Muscle layer of colon (tissue), 2 donors: ENCODE measurements around the gene FOSL1.

Experiments used
- H3K27ac ChIP-seq: one replicate; pipeline ENCODE4 v1.7.0; 2013; ENCODE audit warnings: low read depth, mild to moderate bottlenecking, low read length, moderate library complexity
- H3K27me3 ChIP-seq, 2 donors: one replicate each; pipeline ENCODE4 v1.7.0; 2013; ENCODE audit warnings: low read length in 2 of 2, mild to moderate bottlenecking in 2 of 2; ENCODE audit not compliant: insufficient read depth in 2 of 2, control insufficient read depth in 1 of 2
- H3K36me3 ChIP-seq: one replicate; pipeline ENCODE4 v1.7.0; 2013; ENCODE audit warnings: mild to moderate bottlenecking, low read length; ENCODE audit not compliant: insufficient read depth
- H3K4me1 ChIP-seq: one replicate; pipeline ENCODE4 v1.7.0; 2013; ENCODE audit warnings: mild to moderate bottlenecking, low read length; ENCODE audit not compliant: insufficient read depth
- H3K4me3 ChIP-seq, 2 donors: one replicate each; pipeline ENCODE4 v1.7.0; 2013; ENCODE audit warnings: low read length in 2 of 2, low read depth in 1 of 2, mild to moderate bottlenecking in 1 of 2, moderate library complexity in 1 of 2
- H3K9ac ChIP-seq: one replicate; pipeline ENCODE4 v1.7.0; 2013; ENCODE audit warnings: low read length
- H3K9me3 ChIP-seq: one replicate; pipeline ENCODE4 v1.7.0; 2013; ENCODE audit warnings: mild to moderate bottlenecking, low read length
- donor health status: abdominal sarcoma.
- donor health status: Adenocarcinoma of cecum.

FOSL1 gene

DNA sequence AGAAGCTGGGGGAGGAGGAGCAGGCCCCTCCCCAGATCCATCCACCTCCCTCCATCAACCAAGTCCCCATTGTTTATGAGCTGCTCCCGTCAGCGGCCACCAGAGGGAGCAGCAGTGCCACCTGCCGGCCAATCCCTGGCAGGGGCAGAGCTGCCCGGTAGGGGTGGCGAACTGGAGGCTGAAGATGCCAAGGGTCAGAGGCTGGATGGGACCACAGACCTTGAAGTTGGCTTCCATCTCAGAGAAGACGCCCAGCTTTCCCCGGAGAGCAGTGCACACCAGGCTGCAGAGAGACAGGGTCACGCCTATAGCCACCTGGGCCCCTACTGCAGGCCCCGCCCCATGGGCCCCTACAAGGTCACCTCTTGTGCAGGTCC is 15.5 kb downstream of the FOSL1 start:
- Histone ChIP-seq H3K9ac (no peak overlapping the region), H3K9me3 (no peaks in the 10 kb centered on the region), H3K4me3 (no peak overlapping the region), H3K4me1 (peaks cover 36% of the 10 kb centered on the region), H3K36me3 (peaks cover 37% of the 10 kb centered on the region), H3K27me3 (no peaks in the 10 kb centered on the region), H3K27ac (no peak overlapping the region)

DNA sequence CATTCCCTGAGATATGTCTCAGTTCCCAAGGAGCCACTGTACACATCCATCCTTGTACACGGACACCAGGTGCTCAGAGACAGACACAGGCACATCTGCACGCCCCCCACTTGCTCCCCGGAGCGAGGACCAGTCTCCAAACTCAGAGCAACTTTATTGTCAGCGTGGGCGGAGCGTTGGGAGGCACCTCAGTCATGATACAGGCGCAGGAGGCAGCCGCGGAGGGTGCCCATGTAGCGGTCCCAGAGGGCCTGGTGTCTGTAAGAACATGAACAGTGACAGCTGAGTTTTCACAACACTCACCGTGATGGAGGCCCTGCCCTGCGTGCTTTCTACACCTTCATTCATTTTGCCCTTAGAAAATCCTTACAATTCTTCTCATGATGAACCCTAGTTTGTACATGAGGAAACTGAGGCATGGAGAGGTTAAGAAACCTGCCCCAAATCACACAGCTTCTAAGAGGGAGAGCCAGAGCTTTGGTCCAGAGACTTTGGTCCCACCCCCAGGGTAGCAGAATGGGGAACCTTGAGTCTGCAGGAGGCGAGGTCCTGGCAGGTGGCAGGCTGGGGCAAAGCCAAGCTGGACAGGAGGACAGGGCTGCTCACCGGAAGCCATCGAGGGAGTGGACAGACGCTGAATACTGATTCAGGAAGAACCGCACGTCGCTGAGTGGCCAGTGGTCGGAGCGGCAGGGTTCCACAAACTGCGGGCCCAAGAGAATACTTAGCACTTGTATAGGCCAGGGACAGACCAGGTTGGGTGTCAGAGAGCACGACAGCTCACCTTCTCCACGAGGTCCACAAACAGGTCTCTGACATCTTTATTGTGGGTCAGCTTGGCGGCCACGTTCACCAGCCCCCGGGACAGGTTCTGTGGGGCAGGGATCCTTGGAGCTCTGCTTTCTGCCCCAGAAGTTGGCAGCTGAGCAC is 16.1 kb downstream of the FOSL1 start:
- Histone ChIP-seq H3K36me3 (peaks cover 37% of the 10 kb centered on the region), H3K4me1 (peaks cover 29% of the 10 kb centered on the region), H3K27ac (no peak overlapping the region), H3K4me3 (no peak overlapping the region), H3K27me3 (no peaks in the 10 kb centered on the region), H3K9me3 (no peaks in the 10 kb centered on the region), H3K9ac (no peak overlapping the region)

DNA sequence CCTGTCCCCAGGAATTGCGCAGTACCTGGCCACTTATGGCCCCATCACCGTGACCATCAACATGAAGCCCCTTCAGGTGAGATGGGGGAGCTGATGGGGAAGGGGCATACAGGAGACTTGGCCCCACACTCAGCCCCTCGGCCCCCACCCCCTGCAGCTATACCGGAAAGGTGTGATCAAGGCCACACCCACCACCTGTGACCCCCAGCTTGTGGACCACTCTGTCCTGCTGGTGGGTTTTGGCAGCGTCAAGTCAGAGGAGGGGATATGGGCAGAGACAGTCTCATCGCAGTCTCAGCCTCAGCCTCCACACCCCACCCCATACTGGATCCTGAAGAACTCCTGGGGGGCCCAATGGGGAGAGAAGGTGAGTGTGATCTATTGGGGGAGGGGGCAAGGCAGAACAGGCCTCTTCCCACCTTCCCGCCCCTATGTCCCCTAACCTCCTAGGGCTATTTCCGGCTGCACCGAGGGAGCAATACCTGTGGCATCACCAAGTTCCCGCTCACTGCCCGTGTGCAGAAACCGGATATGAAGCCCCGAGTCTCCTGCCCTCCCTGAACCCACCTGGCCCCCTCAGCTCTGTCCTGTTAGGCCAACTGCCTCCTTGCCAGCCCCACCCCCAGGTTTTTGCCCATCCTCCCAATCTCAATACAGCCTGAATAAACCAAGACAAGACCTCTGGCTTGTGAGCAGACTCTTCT is 17.0 kb downstream of the FOSL1 start:
- peaks cover 24% of the 10 kb centered on the region for H3K4me1 ChIP-seq
- no peaks in the 10 kb centered on the region for H3K9me3 ChIP-seq
- no peak overlapping the region for H3K27ac ChIP-seq
- H3K27me3 ChIP-seq = no peaks in the 10 kb centered on the region
- H3K4me3 ChIP-seq = no peak overlapping the region
- peaks cover 37% of the 10 kb centered on the region for H3K36me3 ChIP-seq
- H3K9ac ChIP-seq = no peak overlapping the region

DNA sequence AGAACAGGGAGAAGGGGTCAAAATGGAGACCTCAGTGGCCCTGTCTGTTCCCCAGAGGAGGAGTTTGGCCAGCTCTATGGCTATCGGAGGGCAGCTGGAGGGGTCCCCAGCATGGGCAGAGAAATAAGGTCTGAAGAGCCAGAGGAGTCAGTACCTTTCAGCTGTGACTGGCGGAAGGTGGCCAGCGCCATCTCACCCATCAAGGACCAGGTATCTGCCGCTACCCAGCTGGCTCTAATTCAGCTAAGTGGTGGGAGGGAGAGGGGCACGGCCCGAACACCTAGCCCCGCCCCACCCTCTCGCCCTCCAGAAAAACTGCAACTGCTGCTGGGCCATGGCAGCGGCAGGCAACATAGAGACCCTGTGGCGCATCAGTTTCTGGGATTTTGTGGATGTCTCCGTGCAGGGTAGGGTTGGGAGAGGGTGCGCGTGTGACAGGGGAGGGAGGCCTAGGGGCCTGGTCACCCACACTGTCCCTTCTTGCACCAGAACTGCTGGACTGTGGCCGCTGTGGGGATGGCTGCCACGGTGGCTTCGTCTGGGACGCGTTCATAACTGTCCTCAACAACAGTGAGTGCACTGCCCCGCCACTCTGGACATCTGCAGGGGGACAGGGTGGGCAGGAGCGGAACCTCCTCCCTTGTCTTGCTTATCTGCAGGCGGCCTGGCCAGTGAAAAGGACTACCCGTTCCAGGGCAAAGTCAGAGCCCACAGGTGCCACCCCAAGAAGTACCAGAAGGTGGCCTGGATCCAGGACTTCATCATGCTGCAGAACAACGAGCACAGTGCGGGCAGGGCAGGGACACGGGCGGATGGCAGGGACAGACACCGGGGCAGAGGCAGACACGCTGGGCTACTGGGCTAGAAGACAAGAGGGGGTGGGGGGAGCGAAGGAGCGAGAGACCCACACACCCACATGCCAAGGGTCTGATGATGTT is 17.8 kb downstream of the FOSL1 start:
- no peak overlapping the region for H3K4me3 ChIP-seq
- peaks cover 19% of the 10 kb centered on the region for H3K4me1 ChIP-seq
- peaks cover 37% of the 10 kb centered on the region for H3K36me3 ChIP-seq
- no peaks in the 10 kb centered on the region for H3K9me3 ChIP-seq
- no peak overlapping the region for H3K9ac ChIP-seq
- H3K27me3 ChIP-seq = no peaks in the 10 kb centered on the region
- H3K27ac ChIP-seq = no peak overlapping the region

DNA sequence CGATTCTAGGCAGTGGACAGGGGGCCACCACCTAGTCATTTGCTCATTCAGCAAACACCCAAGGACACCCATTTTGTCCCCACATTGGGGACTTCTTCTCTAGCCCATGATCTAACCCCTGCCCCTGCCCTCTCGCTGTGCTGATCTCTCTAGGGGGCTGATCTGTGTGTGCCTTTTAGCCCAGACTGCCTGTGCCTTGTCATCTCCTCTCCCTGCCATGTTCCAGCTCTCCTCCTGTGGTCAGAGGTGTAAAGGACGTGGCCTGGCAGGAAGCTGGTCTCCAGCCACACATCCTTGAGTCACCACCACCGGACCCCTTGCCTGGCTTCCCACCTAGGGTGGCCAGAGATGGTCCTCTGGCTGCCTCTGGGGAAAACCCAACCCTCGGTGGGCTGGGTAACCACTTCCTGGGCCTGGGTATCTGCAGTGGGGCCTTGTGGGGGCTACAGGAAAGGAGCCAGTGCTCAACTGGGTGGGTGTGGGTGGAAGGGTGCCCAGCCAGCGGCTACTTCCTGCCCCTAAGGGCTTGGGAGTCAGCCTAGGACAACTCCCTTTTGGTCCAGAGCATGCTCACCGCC is 19.3 kb downstream of the FOSL1 start:
- no peaks in the 10 kb centered on the region for H3K9me3 ChIP-seq
- H3K27me3 ChIP-seq = no peaks in the 10 kb centered on the region
- peaks cover 27% of the 10 kb centered on the region for H3K36me3 ChIP-seq
- H3K4me1 ChIP-seq = peaks cover 10% of the 10 kb centered on the region
- no peak overlapping the region for H3K4me3 ChIP-seq
- H3K9ac ChIP-seq = no peak overlapping the region
- no peak overlapping the region for H3K27ac ChIP-seq

DNA sequence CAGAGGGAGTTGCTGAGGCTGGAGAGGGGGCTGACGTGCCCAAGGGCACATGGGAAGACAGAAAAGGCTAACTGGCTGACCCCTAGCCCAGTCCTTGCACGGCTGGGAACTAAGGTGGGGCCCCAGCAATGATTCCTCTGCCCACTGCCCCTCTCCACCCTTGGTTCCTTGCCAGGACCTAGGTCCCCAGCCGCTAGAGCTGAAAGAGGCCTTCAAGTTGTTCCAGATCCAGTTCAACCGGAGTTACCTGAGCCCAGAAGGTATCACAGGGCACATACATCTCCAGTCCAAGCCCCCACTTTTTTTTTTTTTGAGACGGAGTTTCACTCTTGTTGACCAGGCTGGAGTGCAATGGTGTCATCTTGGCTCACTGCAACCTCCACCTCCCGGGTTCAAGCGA is 20.2 kb downstream of the FOSL1 start:
- Histone ChIP-seq H3K27me3 (no peaks in the 10 kb centered on the region), H3K9ac (no peak overlapping the region), H3K36me3 (peaks cover 18% of the 10 kb centered on the region), H3K27ac (no peak overlapping the region), H3K4me3 (no peak overlapping the region), H3K4me1 (peaks cover 10% of the 10 kb centered on the region), H3K9me3 (no peaks in the 10 kb centered on the region)

DNA sequence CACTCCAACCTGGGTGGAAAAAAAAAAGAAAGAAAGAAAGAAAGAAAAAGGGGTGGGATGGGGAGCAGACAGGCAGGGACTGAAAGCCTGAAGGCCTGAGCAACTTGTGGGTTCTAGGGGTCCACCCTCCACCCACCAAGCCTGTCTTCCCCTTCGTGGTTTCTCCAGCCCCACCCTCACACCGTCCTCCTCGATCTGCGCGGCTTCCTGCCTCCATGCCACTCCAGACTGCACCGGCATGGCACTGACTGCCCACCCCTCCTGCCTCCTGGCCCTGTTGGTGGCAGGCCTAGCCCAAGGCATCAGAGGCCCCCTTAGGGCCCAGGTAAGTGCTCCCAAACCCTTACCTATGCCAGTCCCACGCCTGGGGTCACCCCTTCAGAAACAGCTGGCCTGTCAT is 20.6 kb downstream of the FOSL1 start, which contains the start of gene CTSW:
Gene CTSW (plus strand): TSS at position 221 of the 400 bp plus-strand sequence. CDS start 18 bp downstream, at position 239.
- H3K4me3 ChIP-seq = no peak within 1 kb of the TSS
- H3K9ac ChIP-seq = no peak within 1 kb of the TSS
- H3K27me3 ChIP-seq = no peaks in the 10 kb centered on the region
- peaks cover 16% of the 10 kb centered on the region for H3K36me3 ChIP-seq
- peaks cover 6% of the 10 kb centered on the region for H3K4me1 ChIP-seq
- H3K27ac ChIP-seq = no peak within 1 kb of the TSS
- no peaks in the 10 kb centered on the region for H3K9me3 ChIP-seq

DNA sequence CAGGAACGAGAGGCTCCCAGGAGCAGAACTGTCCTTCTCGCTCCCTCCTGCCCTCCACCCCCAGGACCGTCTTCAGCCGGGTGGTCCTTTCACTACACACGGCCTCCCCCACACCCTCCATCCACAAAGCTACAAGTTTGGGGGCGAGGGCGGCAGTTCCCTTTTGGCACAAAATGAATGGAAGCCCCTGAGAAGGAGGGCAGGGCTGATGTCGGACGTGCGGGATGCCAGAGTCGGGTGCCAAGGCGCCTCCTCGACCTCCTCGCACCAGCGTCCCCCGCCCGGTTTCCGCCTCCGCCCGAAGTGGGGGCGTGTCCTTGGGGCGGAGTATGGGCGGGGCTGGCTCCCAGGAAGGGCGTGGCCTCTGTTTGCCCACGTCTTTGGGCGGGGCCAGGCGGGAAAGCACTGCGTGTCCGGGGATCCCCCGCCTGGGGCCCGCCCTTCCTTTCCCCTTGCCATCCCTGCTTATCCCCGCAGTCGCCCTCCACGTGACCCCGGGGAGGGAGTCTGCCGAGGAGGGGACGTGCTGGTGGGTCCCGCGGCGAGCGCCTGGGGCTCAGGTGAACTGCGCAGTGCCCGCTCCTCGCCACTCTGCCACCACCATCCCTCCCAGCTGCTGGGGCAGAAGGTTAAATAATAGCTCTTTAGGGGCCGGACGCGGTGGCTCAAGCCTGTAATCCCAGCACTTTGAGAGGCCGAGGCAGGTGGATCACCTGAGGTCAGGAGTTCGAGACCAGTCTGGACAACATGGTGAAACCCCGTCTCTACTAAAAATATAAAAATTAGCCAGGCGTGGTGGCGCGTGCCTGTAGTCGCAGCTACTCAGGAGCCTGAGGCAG is 26.7 kb downstream of the FOSL1 start:
- H3K4me3 ChIP-seq = peak overlapping the region; percentile 59 to 76
- peaks cover 20% of the 10 kb centered on the region for H3K4me1 ChIP-seq
- no peaks in the 10 kb centered on the region for H3K9me3 ChIP-seq
- no peaks in the 10 kb centered on the region for H3K27me3 ChIP-seq
- H3K9ac ChIP-seq = peak overlapping the region; percentile 46
- peaks cover 24% of the 10 kb centered on the region for H3K36me3 ChIP-seq
- H3K27ac ChIP-seq = peak overlapping the region; percentile 56

DNA sequence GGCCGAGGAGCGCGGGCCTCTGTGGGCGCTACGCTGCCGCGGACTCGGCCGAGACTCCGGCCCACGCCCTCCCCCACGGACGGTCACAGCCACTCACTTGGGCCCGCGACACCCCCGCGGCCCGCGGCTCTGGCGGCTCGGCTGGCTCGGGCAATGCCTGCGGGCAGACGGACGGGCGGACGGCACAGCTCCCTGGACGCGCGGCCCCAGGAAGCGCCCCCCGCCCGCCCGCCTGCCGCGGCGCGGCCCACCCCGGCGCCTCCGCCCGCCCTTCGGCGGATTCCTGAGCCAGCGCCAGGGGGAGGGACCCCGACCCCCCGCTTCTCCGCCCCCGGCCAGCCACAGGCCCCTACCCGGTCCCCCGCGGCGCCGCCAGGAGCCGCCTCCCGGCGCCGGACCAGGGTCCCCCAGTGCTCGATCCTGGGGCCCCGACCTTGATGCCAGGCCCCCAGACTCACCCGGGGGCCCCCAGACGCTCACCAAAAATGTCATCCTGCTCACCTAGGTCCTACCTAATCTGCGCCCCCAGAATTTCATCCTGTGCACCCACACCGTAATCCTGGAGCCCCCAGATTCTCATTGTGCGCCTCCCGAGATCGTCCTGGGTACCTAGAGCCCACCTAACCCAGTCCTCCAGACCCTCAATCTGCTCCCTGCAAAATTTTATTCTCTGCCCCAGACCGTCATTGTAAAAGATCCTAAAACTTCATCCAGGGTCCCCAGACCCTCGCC is 27.4 kb downstream of the FOSL1 start, which contains the start of gene EFEMP2:
Gene EFEMP2 (minus strand): TSS at position 215 of the 732 bp plus-strand sequence. CDS start 446 bp downstream, outside the sequence.
- H3K27me3 ChIP-seq = no peaks in the 10 kb centered on the region
- no peaks in the 10 kb centered on the region for H3K9me3 ChIP-seq
- peaks cover 29% of the 10 kb centered on the region for H3K36me3 ChIP-seq
- H3K4me1 ChIP-seq = peaks cover 24% of the 10 kb centered on the region
- H3K9ac ChIP-seq = peak within 1 kb of the TSS; percentile 76
- peak within 1 kb of the TSS; percentile 59 to 76 for H3K4me3 ChIP-seq
- peak within 1 kb of the TSS; percentile 79 for H3K27ac ChIP-seq
